Stimulated activated CD8-positive, alpha-beta memory T cell treated with anti-CD3 and anti-CD28 coated beads, Interleukin-4, amount 100 ng/mL, for 24 hours (primary cell): ENCODE results near the gene SEMG1.

Experiments
- DNase-seq: peaks from one replicate; pipeline ENCODE4 v3.0.0-alpha.2; 2020; ENCODE audit warnings: low read depth

Gene SEMG1, protein sequence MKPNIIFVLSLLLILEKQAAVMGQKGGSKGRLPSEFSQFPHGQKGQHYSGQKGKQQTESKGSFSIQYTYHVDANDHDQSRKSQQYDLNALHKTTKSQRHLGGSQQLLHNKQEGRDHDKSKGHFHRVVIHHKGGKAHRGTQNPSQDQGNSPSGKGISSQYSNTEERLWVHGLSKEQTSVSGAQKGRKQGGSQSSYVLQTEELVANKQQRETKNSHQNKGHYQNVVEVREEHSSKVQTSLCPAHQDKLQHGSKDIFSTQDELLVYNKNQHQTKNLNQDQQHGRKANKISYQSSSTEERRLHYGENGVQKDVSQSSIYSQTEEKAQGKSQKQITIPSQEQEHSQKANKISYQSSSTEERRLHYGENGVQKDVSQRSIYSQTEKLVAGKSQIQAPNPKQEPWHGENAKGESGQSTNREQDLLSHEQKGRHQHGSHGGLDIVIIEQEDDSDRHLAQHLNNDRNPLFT

GRCh38 chr20:45206725-45207124 is at the start of gene SEMG1:
SEMG1 (plus strand) TSS chr20:45207033; CDS start chr20:45207054, 21 bp downstream.
- no peak for DNase-seq

- no peak for DNase-seq
These were observed 48.9 kb upstream of the SEMG1 start for GRCh38 chr20:45157962-45158361.

DNA sequence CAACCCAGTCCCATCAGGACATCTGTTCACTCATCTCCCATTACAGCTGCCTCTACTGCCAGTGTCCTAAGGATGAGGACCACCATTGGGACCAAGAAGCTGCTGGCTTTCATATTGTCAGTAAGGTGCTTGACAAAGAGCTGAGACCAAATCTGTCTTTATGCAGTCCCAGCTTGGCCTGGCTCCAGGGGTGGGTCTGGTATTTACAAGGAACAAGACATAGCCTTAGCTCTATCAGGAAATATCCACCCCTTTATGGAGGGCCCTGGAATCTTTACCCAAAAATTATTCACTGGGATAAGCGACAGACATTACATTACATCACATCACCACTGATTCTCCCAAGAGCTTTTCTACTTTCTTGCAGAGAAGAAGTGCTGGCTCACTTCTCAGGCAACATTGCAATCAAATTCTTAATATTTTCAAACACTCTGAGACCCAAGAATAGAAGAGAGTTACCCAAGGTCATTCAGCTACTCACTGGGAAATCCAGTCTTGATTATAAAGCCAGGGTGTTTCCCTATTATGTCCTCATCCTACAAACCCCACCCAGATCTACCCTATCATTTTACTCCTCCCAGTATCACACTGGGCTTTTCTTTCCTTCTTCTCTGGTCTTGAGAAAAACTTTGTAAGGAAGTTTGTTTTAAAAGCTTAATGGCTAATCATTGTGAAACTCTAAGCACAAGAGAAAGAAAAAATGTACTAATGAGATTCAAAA is 43.6 kb upstream of the SEMG1 start:
- no peak for DNase-seq

DNA sequence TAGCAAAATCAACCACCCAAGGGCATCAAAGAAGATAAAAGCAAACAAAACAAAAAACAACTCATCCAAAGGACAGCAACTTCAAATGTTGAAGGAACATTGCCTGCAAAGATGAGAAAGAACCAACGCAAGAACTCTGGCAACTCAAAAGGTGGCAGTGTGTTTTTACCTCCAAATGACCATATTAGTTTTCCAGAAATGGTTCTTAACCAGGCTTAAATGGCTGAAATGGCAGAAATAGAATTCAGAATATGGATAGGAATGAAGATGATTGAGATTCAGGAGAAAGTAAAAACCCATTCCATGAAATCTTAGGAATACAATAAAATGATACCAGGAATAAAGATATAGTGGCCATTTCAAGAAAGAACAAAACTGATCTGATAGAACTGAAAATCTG is 41.9 kb upstream of the SEMG1 start:
- DNase-seq, result no peak

DNA sequence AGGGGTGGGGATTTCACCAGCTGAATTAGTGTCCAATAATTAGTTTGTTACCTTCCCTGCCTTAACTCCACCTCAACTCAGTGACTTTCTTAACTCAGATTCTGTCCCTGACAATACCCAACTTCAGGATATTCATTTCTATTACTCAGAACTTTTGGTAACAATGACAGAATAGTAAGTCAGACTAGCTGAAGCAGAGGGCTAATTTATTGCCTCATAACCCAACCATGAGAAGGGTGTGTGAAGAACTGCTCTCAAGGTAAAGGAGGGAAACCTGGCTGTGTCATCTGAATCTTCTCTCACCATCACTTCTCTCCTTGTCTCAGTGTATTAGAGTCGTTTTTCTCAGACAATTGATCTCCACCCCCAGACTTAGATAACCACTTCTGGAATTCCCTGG is 33.3 kb upstream of the SEMG1 start:
- DNase-seq, result no peak

- DNase-seq, result no peak
These were observed 32.1 kb upstream of the SEMG1 start, which contains the start of gene PI3 for GRCh38 chr20:45174434-45175364. PI3 (plus strand) TSS chr20:45174902; CDS start chr20:45174923, 21 bp downstream.

- DNase-seq, result no peak
These were observed 30.1 kb upstream of the SEMG1 start for GRCh38 chr20:45176526-45177267.

DNA sequence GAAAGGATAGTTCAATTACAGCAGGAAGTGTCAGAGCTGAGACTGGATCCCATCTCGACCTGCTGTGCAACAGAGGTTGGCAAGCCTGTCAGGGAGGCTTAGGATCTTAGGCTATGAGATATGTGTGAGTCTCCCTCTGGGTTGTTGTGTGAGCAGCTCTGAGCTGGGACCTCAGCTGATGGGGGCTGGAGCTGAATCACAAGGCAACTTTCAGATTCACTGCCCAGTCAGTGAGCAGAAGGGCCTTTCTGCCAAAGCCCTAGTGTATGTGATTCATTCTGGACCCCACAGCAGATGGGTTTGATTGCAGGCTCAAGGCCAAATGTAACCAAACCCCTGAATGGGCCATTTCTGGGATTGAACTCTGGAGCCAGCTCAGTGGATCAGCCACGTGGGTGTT is 27.7 kb upstream of the SEMG1 start:
- no peak for DNase-seq

DNA sequence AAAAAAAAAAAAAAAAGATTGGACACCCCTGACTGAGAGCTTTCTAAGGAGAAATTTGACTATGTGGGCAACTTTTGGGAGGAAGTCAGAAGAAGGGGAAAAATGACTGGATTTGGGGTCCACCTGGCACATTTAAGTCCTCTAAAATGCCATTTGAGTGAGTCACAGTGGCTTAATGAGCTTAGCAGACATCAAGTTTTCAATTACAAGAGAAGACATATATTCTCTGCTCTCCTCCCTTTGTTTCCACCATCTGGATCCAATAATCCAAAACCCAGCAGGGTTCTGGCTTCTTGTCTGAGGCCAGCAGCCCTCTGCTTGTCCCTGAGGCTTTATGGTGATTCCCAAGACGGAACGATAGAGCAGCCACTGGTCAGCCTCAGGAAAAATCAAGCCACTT is 25.2 kb upstream of the SEMG1 start:
- no peak for DNase-seq

- DNase-seq, result no peak
These were observed 23.7 kb upstream of the SEMG1 start for GRCh38 chr20:45183084-45183483.

- no peak for DNase-seq
These were observed 19.1 kb upstream of the SEMG1 start for GRCh38 chr20:45187693-45188092.

- no peak for DNase-seq
These were observed 17.7 kb upstream of the SEMG1 start for GRCh38 chr20:45189067-45189609.

- DNase-seq, result no peak
These were observed 17.0 kb upstream of the SEMG1 start for GRCh38 chr20:45189861-45190260.

DNA sequence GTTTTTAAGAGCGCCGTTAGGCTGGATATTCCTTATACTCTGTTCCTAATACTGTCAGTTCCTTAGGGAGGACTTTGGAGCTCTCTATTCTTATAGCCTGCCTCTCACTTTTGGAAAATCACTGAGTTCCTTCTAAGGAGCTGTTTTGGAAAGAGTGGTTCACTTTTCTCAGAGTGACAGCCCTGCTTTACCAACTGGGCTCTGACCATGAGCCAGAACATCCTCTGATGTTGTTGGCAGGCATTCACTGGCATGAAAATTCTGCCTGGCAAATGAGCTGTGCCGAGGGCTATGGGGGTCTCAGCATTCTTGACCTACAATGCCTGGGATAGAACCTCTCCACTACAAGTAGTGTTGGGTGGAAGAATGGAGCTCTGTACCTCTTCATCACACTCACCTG is 14.9 kb upstream of the SEMG1 start:
- no peak for DNase-seq

- no peak for DNase-seq
These were observed 13.5 kb upstream of the SEMG1 start for GRCh38 chr20:45193331-45193730.

DNA sequence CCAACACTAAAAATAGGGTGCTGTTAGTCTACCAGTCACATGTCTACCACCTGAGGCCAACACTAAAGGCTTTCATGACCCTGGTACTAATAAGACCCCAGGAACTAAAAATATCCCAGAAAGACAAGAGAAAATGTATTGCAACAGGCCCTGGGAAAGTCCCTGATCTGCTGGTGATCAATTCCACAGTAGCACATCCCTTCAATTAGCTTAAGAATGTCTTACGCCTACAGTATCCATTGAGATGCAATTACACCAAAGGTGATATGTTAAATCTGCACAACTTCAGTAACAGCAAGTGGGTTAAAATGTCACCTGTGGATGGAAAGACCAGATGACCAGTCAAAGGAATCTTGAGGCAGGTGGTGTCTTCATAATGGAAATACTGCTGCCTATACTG is 3.1 kb downstream of the SEMG1 start:
- no peak for DNase-seq

- no peak for DNase-seq
These were observed 5.0 kb downstream of the SEMG1 start for GRCh38 chr20:45211569-45212474.

DNA sequence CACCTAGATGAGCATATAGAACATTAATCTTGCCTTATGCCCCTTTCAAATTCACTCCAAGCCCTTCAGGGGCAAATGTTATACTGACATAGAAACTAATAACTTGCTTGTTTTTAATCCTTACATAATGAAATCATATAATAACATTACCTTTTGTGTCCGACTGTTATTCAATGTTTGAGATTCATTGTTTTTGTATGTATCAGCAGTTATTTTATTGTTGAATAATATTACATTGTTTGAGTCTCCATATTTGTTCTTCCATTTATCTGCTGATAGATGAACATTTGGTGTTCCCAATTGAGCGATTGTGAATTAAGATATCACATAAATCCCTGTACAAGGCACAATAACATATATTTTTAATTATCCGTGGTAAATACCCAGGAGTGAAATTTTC is 6.0 kb downstream of the SEMG1 start:
- DNase-seq, result no peak

- no peak for DNase-seq
These were observed 11.3 kb downstream of the SEMG1 start for GRCh38 chr20:45218124-45218523.

- no peak for DNase-seq
These were observed 11.8 kb downstream of the SEMG1 start for GRCh38 chr20:45218636-45219035.
